Eye (tissue), 1 donor: ENCODE measurements around the gene CRISPLD2.
"Not testable (repeated sequence)": the region's sequence is repeated elsewhere in the genome, so short reads cannot be mapped to it uniquely, and the experiment has no call there.

ENCODE experiments used
- DNase-seq: peaks from one replicate; pipeline ENCODE4 v3.0.0-alpha.2; 2015

Gene CRISPLD2

DNA sequence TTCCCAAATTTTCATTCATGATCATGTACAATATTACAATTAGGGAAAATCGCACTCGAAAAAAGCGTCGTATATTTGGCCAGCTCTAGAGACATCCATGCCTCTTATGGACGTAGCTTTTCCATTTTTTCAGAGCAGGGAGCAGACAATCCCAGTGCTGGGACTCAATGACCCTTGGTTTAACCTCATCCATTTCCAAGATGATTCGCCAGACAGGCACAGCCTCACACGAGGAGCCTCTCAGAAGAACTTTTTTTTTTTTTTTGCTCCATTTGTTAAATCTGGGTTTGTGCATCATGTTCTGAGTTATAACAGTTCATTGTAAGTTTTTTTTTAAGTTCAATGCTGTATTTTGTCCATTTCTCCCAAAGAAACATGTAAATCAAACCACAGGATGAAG, 99.5 kb downstream of the CRISPLD2 start:
- no peak for DNase-seq

DNA sequence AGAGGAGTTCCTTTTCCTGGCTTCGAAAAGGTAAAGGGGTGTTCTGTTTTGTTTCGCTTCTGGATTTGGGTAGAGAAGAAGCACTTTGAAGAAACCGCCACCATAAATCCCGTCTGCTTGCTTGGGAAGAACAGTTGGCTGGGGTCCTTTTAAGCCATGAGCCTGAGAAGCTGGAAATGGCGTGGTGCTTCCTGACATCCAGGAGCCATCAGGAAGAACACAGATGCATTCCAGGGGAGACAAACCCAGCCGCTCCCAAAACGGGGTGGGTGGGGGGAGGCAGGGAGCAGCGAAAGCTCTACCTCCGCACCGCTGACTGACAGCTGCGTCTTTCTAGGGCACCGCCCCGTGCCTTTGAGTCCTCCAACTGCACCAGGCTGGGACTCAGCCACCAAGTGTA, 99.9 kb downstream of the CRISPLD2 start:
- no peak for DNase-seq

GRCh38 chr16:84920333-84920732, 100.5 kb downstream of the CRISPLD2 start:
- no peak for DNase-seq

- peak; percentile 79 for DNase-seq
Measured at GRCh38 chr16:84922351-84923120, 102.8 kb downstream of the CRISPLD2 start.

DNA sequence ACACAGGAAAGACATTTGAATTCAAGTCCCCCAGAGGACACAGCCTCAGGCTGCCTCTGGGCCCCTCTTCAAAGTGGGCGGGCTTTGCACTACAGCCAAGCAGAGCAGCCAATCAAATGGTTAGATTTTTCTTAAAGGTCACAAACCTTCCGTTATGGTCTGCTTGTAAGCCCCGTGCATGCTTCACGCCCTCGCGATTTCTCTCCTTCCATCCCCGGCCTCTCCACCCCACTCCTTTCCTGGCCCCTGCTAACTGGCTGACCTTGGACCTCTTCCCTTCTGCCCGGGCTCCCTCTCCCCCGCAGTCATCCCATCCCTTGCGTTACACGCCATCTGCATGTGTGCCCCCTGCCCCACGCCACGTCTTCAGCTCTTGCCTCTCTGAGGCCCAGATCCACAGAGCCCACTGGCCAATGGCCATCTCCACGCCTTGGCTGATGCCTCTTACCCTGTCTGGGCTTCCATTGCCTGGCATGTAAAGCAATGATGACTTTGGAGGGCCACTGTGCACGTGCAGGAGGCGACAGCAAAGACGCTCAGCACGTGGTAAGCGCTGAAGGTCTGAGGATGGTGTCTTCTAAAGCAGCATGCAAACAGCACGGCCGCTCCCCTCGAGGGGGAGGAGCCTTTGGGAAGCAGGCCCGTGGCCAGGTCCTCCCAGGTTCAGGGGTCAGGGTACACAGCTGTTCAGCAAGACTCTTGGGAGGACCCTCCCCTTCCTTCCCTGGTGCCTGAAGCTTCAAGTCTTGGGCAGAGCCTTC, 104.7 kb downstream of the CRISPLD2 start:
- DNase-seq, result no peak

GRCh38 chr16:84925092-84925772, 105.4 kb downstream of the CRISPLD2 start:
- DNase-seq, result no peak

DNA sequence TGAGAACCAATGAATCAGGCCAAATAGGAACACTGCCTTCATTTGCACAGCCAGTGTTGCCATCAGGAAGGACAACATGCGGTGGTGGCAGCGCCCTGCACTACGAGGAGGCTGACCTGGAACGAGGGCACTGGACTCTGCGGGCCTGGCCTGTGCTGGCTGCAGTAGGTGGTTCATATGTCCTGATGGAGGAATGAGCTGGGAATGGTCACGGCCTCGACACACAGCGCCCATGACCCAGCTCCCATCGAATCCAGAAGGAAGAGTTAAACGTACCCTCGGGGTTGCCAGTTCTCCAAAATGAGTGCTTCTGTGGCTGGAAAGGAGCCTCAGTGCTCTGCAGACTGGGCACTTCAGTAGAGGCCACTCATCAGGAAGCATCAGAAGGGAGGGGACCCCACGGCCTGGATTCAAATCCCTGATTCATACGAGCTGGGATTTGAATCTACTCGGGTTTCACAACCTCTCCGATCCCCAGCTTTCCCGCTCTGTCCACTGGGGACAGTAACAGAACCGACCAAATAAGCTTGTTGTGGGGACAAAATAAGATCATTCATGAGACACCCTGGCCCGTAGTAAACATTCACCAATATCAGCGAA, 106.1 kb downstream of the CRISPLD2 start:
- no peak for DNase-seq

DNA sequence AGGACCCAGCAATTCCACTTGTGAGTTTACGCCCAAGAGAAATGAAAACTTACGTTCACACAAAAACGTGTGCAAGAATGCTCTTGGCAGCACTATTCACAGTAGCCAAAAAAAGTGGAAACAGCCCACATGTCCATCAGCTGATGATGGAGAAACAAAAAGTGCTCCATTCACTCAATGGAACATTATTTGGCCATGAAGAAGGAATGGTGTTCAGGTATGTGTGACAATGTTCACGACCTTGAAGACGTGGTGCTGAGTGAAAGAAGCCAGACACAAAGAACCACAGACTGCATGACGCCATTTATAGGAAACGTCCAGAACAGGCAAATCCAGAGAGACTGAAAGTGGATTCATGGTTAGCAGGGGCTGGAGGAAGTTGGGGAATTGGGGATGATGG, 106.7 kb downstream of the CRISPLD2 start:
- no peak for DNase-seq

GRCh38 chr16:84927621-84928591, 108.1 kb downstream of the CRISPLD2 start:
- DNase-seq, result no peak

DNA sequence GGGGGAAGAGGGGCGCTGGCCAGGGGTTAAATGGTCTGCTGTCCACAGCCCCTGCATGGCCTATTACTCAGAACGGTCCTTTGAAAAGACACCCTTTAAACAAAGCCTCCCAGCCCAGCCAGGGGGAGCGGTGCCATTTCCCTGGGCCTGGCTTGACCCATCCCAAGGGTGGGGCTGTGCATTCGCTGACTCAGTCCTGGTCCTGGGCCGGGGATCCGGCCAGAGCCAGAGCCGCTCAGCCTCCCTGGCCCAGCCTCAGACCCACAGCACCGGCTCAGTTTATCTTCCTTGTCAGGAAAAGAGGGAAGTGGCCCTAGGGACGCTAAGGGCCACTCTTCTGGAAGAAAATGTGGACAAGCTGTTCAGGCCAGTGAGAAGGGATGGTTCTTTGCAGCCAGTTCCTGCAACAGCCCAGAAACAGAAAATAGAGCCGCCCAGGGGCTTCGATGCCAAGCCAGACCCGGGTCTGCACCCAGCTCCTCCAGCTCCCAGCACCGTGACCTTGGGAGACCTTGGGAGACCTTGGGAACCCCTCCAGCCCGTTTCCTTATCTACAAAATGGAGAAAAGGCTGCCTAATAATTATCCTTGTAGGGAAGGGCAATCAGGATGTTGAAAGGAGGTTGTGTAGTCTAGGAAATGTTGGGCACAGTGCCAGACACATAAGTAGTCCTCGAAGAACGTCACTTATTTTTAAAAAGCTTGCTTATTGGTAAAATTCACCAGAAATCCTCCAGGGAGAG, 109.1 kb downstream of the CRISPLD2 start:
- DNase-seq, result no peak

DNA sequence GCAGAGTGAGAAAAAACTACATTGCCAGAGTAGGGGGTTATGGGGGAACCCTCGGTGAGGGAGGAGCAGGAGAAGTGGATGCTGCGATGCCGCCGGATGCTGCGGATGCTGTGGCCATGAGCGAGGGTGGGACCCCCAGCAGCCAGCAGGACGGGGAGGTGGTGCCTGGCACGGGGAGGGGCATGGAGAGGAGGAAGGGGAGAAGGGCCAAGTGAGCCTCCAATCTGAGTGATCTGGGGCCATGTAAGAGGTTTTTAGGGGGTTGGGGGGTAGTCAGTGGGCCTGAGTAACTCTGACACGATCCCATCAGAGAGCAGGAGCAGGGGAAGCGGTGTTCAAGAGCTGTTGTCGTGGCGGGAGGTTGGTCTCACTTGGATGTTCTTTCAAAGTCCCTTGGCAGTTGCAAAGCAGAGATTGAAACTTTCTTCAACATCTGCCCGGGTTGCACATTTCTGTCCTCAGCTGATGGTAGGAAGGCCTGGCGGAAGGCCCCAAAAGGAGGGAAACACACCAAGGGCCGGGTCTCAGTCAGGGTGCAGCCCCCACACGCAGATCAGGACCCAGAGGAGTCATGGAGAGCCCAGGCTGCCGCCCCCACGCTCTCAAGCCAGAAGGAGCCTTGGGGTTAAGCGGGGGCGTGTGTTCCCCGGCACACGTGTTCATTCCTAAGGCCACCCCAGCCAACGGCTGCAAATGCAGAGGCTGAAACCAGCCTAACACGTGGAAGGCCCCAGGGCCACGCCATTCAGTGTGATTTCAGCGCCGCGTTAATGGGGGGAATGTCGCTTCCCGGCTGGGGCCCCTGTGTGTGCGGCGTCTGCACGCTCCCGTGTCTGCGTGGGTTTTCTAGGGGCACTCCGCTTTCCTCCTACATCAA, 109.9 kb downstream of the CRISPLD2 start:
- DNase-seq, result no peak

- DNase-seq, result no peak
Measured at GRCh38 chr16:84930298-84931106, 110.7 kb downstream of the CRISPLD2 start.

- DNase-seq, result no peak
Measured at GRCh38 chr16:84931107-84931494, 111.3 kb downstream of the CRISPLD2 start.

DNA sequence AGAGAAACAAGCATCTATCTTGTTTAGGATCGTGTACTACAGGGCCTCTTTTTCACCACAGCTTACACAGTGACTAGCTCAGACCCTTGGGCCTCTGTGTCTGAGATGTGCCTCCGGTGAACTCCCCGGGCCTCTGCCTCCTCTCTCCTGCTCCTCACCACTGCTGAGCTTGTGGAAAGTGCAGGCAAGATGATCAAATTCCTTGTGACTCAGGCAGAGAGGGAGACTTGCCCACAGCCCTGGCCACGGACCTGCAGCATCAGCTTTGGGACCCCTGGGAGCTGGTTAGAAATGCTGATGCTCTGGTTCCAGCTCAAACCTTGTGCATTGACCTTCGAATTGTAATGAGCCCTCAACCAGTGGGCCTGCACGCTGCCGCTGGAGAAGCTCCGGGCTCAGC, 111.7 kb downstream of the CRISPLD2 start:
- DNase-seq, result no peak

DNA sequence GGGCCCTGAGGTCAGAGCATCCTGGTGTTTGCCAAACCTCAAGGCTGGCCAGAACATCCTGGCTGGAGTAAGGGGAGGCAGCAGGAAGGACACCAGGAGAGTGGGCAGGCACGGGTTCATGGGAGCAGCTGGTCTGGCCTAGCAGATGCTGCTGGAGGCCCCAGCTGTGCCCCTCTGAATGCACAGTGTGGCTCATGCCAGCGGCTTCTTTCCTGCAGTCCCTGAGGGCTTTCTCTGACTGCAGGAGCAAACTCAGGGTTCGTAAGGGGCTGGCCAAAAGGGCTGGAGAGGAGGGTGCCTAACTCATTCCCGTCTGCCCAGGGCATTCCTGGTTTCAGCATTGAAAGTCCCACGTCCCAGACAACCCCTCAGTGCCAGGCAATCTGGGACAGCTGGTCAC, 112.9 kb downstream of the CRISPLD2 start:
- DNase-seq, result peak; percentile 69

DNA sequence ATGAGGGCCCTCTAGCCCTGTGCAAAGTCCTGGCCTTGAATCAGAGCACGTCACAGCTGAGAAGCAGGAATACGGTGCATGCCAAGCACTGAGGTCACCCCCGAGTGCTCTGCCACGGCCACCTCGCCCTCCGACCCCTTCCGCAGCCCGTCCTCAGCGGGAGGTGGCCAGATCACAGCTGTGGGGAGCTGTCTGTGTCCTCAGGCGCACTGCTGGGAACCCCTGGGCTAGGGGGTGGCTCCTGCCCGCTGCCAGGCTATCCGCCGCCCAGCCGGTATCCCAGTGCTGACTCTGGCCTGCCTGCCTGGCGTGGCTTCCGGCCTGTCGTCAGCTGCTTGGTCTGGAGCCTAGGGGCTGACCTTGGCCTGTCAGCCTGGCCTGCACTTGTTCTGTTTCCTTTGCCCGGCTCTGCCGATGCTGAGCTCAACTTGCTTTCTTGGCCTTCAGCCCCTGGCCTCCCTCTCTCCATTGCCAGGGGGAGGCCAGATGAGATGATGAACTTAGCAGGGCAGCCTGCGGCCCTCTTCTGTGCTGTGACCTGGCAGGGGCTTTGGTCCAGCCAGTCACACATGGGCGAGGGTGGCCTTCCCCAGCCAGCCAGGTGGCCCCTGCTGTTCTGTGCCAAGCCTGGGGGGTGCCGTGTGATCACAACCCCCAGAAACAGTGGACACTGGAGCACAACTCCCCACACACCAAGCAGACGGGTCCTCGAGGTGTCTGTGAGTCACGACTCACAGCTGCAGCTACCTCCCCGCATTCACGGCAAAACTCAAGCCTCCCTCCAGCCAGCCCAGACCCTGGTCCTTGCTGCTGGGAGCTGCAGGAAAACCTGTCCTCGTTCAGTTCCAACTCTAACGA, 114.2 kb downstream of the CRISPLD2 start:
- DNase-seq, result no peak

- no peak for DNase-seq
Measured at GRCh38 chr16:84937196-84938005, 117.6 kb downstream of the CRISPLD2 start.

- not testable (repeated sequence) for DNase-seq
Measured at GRCh38 chr16:84938616-84939015, 118.8 kb downstream of the CRISPLD2 start.
